GM18526 (cell line): ENCODE data around the gene PRR27.

Source experiments
- POLR2A ChIP-seq: IDR thresholded peaks from 3 replicates; pipeline ENCODE4 v1.6.1; 2011; ENCODE audit not compliant: insufficient read length; ENCODE audit errors: extremely low read depth

The PRR27 gene

GRCh38 chr4:70153937-70154336 is at the start of gene PRR27:
Gene PRR27 (plus strand): TSS chr4:70154237. CDS start chr4:70154376, 139 bp downstream.
- no peak for TF ChIP-seq POLR2A

GRCh38 chr4:70110917-70111316 is 43.1 kb upstream of the PRR27 start:
- no peak for TF ChIP-seq POLR2A

- no peak for TF ChIP-seq POLR2A
Measured at GRCh38 chr4:70113656-70114055, 40.4 kb upstream of the PRR27 start.

GRCh38 chr4:70114096-70114495 is 39.9 kb upstream of the PRR27 start:
- no peak for TF ChIP-seq POLR2A

GRCh38 chr4:70120323-70120722 is 33.7 kb upstream of the PRR27 start:
- TF ChIP-seq POLR2A, result no peak

- no peak for TF ChIP-seq POLR2A
Measured at GRCh38 chr4:70133473-70133872, 20.6 kb upstream of the PRR27 start.

DNA sequence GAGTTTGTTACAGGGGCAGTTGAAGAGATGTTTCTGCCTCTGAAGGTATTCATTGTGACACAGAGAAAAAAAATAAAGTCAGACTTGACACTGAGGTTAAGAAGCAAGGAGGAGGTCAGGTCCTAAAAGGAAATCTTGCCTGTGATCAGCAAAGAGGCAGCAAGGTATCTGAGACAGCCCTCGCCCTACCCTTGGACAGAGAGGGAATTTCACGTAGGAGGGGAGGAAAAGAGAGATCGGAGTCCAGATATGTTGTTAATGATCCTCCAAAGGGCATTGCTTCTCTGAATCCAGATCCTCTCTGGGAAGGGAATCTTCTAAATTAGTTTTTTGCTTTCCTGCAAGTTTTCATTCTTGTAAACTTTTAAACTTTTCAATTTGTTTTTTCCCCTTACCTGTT is 15.3 kb upstream of the PRR27 start:
- TF ChIP-seq POLR2A, result no peak

GRCh38 chr4:70151271-70151670 is 2.8 kb upstream of the PRR27 start:
- no peak for TF ChIP-seq POLR2A

DNA sequence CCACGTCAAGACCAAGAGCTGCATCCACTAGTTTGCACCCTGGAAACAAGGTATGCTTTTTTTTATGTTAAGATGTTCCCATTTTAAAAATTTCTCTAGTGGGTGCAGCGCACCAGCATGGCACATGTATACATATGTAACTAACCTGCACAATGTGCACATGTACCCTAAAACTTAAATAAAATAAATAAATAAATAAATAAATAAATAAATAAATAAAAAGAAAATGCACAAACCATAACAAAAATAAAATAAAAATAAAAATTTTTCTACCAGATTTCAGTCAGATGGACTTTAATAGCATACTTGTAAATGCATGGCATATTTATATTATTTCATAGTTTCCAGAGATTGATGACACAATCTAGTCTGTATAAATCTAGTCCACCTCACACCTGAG is 1.9 kb upstream of the PRR27 start:
- no peak for TF ChIP-seq POLR2A

DNA sequence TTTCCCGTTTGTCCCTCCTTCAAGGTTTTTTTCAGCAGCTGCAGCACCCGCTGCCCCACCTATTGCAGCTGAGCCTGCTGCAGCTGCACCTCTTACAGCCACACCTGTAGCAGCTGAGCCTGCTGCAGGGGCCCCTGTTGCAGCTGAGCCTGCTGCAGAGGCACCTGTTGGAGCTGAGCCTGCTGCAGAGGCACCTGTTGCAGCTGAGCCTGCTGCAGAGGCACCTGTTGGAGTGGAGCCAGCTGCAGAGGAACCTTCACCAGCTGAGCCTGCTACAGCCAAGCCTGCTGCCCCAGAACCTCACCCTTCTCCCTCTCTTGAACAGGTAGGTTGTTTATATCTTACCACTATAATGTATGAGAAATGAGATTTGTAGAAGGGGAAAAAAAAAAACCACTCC is 4.5 kb downstream of the PRR27 start:
- TF ChIP-seq POLR2A, result no peak

- TF ChIP-seq POLR2A, result no peak
Measured at GRCh38 chr4:70177090-70177489, 23.1 kb downstream of the PRR27 start.

- TF ChIP-seq POLR2A, result no peak
Measured at GRCh38 chr4:70178075-70178660, 24.1 kb downstream of the PRR27 start.

- no peak for TF ChIP-seq POLR2A
Measured at GRCh38 chr4:70179811-70180210, 25.8 kb downstream of the PRR27 start.

DNA sequence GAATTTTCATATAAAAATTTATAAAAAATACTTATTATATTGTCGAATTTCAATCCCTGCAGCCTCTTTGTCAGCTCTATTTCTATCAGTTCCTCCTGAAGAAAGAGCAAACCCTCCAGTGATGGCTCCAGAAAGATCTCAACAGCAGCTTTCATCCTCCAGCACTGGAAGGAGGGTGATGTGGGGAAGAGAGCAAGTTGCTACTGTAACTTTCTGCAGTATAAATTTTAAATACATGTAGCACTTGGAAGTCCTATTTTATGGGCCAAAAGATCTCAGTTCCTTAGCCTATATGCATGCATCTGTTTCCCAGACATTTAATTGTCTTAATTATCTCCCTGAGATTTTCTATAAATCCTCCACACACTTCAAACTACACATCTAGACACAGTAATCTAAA is 27.8 kb downstream of the PRR27 start:
- TF ChIP-seq POLR2A, result no peak

DNA sequence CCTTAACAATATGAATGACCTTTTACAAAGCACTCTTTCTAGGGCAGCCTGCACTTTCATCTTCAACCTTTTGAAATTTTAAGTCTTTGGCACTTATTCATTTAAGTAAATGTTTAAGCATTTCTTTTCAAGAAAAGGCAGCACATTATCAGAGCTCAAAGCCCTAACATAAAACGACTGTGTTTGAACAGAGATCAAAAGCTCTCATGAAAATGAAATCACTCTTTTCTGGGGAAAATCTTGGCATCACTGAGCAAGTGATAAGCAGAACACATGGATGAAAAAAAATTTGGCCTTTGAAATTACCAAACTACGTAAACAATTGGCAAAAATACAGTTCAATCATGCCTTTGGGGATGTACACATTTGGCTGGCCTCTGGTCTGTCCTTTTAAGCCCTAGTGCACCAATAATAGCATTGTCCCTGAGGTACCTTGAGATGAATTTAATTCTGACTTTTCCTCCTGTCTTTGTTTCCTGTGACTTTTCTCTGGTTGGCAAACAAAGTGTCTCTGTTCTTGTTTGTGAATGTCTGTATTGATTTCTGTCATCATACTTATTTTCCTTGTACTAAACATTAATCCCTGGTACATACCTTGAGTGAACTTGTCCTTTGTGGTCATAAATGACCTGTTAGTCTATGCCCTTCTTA is 28.6 kb downstream of the PRR27 start:
- no peak for TF ChIP-seq POLR2A

- no peak for TF ChIP-seq POLR2A
Measured at GRCh38 chr4:70183168-70183939, 29.3 kb downstream of the PRR27 start.
